Measurements from ENCODE around the gene BZW1. TPM values are rescaled to one million over a fixed set of nuclear protein-coding genes. Genes with fewer than 3 reads are reported as not detected.

BZW1 gene
- total RNA-seq, 1 donor: 590 TPM

- no peak for TF ChIP-seq CTCF (IDR thresholded peaks at IDR 0.05; ENCODE audit: extremely low read depth, low read depth, low read length)
- Histone ChIP-seq H3K27me3 (ENCODE audit: insufficient read depth, low read length) (no peaks in the 10 kb centered on the region), H2AFZ (ENCODE audit: low read length) (no peak overlapping the region), H3K27ac (ENCODE audit: low read depth, low read length) (peak overlapping the region; percentile 98), H3K4me3 (ENCODE audit: insufficient read depth, low read length) (peak overlapping the region; percentile 38), H3K4me2 (ENCODE audit: insufficient read depth, low read length) (peak overlapping the region; percentile 83), H3K9me3 (ENCODE audit: low read depth, low read length) (no peaks in the 10 kb centered on the region), H4K20me1 (ENCODE audit: insufficient read depth, low read length) (no peaks in the 10 kb centered on the region), H3K79me2 (ENCODE audit: insufficient read depth, low read length) (no peaks in the 10 kb centered on the region), H3K36me3 (ENCODE audit: insufficient read depth, low read length) (no peaks in the 10 kb centered on the region), H3K4me1 (ENCODE audit: insufficient read depth, low read length) (peaks cover 50% of the 10 kb centered on the region)
- no peak for DNase-seq (ENCODE audit: insufficient read length, low spot score, missing footprints)
These were observed 25.3 kb upstream of the BZW1 start for GRCh38 chr2:200786423-200786822.

- TF ChIP-seq CTCF (IDR thresholded peaks at IDR 0.05; ENCODE audit: extremely low read depth, low read depth, low read length): no peak
- Histone ChIP-seq H3K4me2 (ENCODE audit: insufficient read depth, low read length) (peak overlapping the region; percentile 83), H2AFZ (ENCODE audit: low read length) (no peak overlapping the region), H3K79me2 (ENCODE audit: insufficient read depth, low read length) (no peaks in the 10 kb centered on the region), H3K36me3 (ENCODE audit: insufficient read depth, low read length) (no peaks in the 10 kb centered on the region), H3K4me3 (ENCODE audit: insufficient read depth, low read length) (peak overlapping the region; percentile 38), H3K27ac (ENCODE audit: low read depth, low read length) (peak overlapping the region; percentile 98), H3K4me1 (ENCODE audit: insufficient read depth, low read length) (peaks cover 50% of the 10 kb centered on the region), H3K27me3 (ENCODE audit: insufficient read depth, low read length) (no peaks in the 10 kb centered on the region), H4K20me1 (ENCODE audit: insufficient read depth, low read length) (no peaks in the 10 kb centered on the region), H3K9me3 (ENCODE audit: low read depth, low read length) (no peaks in the 10 kb centered on the region)
- DNase-seq (ENCODE audit: insufficient read length, low spot score, missing footprints): no peak
These were observed 24.9 kb upstream of the BZW1 start for GRCh38 chr2:200786826-200787225.

- H3K4me1 ChIP-seq (ENCODE audit: insufficient read depth, low read length): peaks cover 45% of the 10 kb centered on the region
- H3K4me3 ChIP-seq (ENCODE audit: insufficient read depth, low read length): peak overlapping the region; percentile 48
- peak overlapping the region; percentile 98 for H3K27ac ChIP-seq (ENCODE audit: low read depth, low read length)
- no peaks in the 10 kb centered on the region for H3K79me2 ChIP-seq (ENCODE audit: insufficient read depth, low read length)
- TF ChIP-seq CTCF (IDR thresholded peaks at IDR 0.05; ENCODE audit: extremely low read depth, low read depth, low read length): no peak
- peak overlapping the region; percentile 43 for H2AFZ ChIP-seq (ENCODE audit: low read length)
- H3K9me3 ChIP-seq (ENCODE audit: low read depth, low read length): no peaks in the 10 kb centered on the region
- H3K36me3 ChIP-seq (ENCODE audit: insufficient read depth, low read length): no peaks in the 10 kb centered on the region
- H3K4me2 ChIP-seq (ENCODE audit: insufficient read depth, low read length): peak overlapping the region; percentile 83
- no peaks in the 10 kb centered on the region for H3K27me3 ChIP-seq (ENCODE audit: insufficient read depth, low read length)
- H4K20me1 ChIP-seq (ENCODE audit: insufficient read depth, low read length): no peaks in the 10 kb centered on the region
- DNase-seq (ENCODE audit: insufficient read length, low spot score, missing footprints): peak; percentile 81
These were observed 24.2 kb upstream of the BZW1 start for GRCh38 chr2:200787351-200788120.

- H3K4me3 ChIP-seq (ENCODE audit: insufficient read depth, low read length): no peak overlapping the region
- H4K20me1 ChIP-seq (ENCODE audit: insufficient read depth, low read length): no peaks in the 10 kb centered on the region
- peaks cover 41% of the 10 kb centered on the region for H3K4me1 ChIP-seq (ENCODE audit: insufficient read depth, low read length)
- no peak for TF ChIP-seq CTCF (IDR thresholded peaks at IDR 0.05; ENCODE audit: extremely low read depth, low read depth, low read length)
- H3K9me3 ChIP-seq (ENCODE audit: low read depth, low read length): no peaks in the 10 kb centered on the region
- DNase-seq (ENCODE audit: insufficient read length, low spot score, missing footprints): no peak
- peak overlapping the region; percentile 4 for H2AFZ ChIP-seq (ENCODE audit: low read length)
- H3K79me2 ChIP-seq (ENCODE audit: insufficient read depth, low read length): no peaks in the 10 kb centered on the region
- H3K4me2 ChIP-seq (ENCODE audit: insufficient read depth, low read length): peak overlapping the region; percentile 83
- no peaks in the 10 kb centered on the region for H3K27me3 ChIP-seq (ENCODE audit: insufficient read depth, low read length)
- peak overlapping the region; percentile 98 for H3K27ac ChIP-seq (ENCODE audit: low read depth, low read length)
- no peaks in the 10 kb centered on the region for H3K36me3 ChIP-seq (ENCODE audit: insufficient read depth, low read length)
These were observed 23.5 kb upstream of the BZW1 start for GRCh38 chr2:200788121-200788718.

Measured in osteoblast (primary cell).